Lower leg skin (tissue), 4 donors: Measurements from ENCODE around the gene GRIK2. TPM values are rescaled to one million over a fixed set of nuclear protein-coding genes. Genes with fewer than 3 reads are reported as not detected.

Source experiments
- DNase-seq, 2 donors: peaks; one replicate each; pipeline ENCODE4 v3.0.0-alpha.2; 2019; ENCODE audit warnings: low spot score in 2 of 2
- H3K4me3 ChIP-seq: fragments of 200-600 bp; sonication (generic); 2 replicates; pipeline ENCODE4 v1.5.1; 2017; ENCODE audit warnings: mild to moderate bottlenecking, low read depth; ENCODE audit not compliant: poor library complexity, severe bottlenecking
- CTCF ChIP-seq, 3 donors: fragments of 450-650 bp; IDR thresholded peaks; one replicate each; pipeline ENCODE4 v1.5.1; 2016; ENCODE audit warnings: antibody characterized with exemption in 3 of 3, mild to moderate bottlenecking in 3 of 3, moderate library complexity in 2 of 3
- POLR2A ChIP-seq, 2 donors: fragments of 450-650 bp; IDR thresholded peaks; one replicate each; pipeline ENCODE4 v1.6.1; 2016 to 2017; ENCODE audit warnings: antibody characterized with exemption in 2 of 2, mild to moderate bottlenecking in 1 of 2, moderate library complexity in 1 of 2
- WGBS, 2 donors: methylation state at CpG; one replicate each; pipeline ENCODE4 v1.1.5; 2018; 5-methylcytosine and 5-hydroxymethylcytosine counted together
- intact Hi-C: fragments of 100-400 bp; cut with DNase I; formaldehyde crosslinking; loops from one replicate; pipeline ENCODE4 v1.15.0; 2023; ENCODE audit warnings: low total_unique reads
- total RNA-seq, 4 donors: library from RNA; depleted of rRNA; stranded (reverse); fragments of >200 nt; gene quantifications; one replicate each; pipeline ENCODE4 v1.1.0, GENCODE V29; 2016

The GRIK2 gene
- total RNA-seq, 4 donors from 2014 or later, result 0.04 to 2.0 (median 0.60) TPM

- no peak overlapping the region for H3K4me3 ChIP-seq
- DNase-seq, result no peak
- no peak for TF ChIP-seq CTCF (IDR thresholded peaks at IDR 0.05)
- no peak for TF ChIP-seq POLR2A (IDR thresholded peaks at IDR 0.05)
- intact Hi-C loops, result no loop called here
- 36 to 53% methylated on average over 1 of the region's 1 CpG for whole genome bisulfite sequencing, 2 donors
Observed at GRCh38 chr6:101722991-101723579, 329.6 kb downstream of the GRIK2 start.

GRCh38 chr6:101728388-101728787, 334.9 kb downstream of the GRIK2 start:
- WGBS, 2 donors, result 74 to 76% methylated on average over 2 of the region's 2 CpGs
- no peak for DNase-seq
- no peak for TF ChIP-seq POLR2A (IDR thresholded peaks at IDR 0.05)
- TF ChIP-seq CTCF (IDR thresholded peaks at IDR 0.05), result no peak
- intact Hi-C loops, result no loop called here
- no peak overlapping the region for H3K4me3 ChIP-seq

GRCh38 chr6:101728956-101729355, 335.4 kb downstream of the GRIK2 start:
- no peak overlapping the region for H3K4me3 ChIP-seq
- intact Hi-C loops, result no loop called here
- no peak for TF ChIP-seq POLR2A (IDR thresholded peaks at IDR 0.05)
- TF ChIP-seq CTCF (IDR thresholded peaks at IDR 0.05), result no peak
- no peak for DNase-seq

- intact Hi-C loops, result no loop called here
- TF ChIP-seq CTCF (IDR thresholded peaks at IDR 0.05) (no peak), POLR2A (IDR thresholded peaks at IDR 0.05) (no peak)
- 43% methylated on average over 2 of the region's 2 CpGs for WGBS, 2 donors
- no peak overlapping the region for H3K4me3 ChIP-seq
- no peak for DNase-seq
Observed at GRCh38 chr6:101730954-101731353, 337.4 kb downstream of the GRIK2 start.

GRCh38 chr6:101733899-101734298, 340.4 kb downstream of the GRIK2 start:
- DNase-seq, result no peak
- no peak for TF ChIP-seq POLR2A (IDR thresholded peaks at IDR 0.05)
- TF ChIP-seq CTCF (IDR thresholded peaks at IDR 0.05), result no peak
- intact Hi-C loops, result no loop called here

GRCh38 chr6:101738481-101738880, 345.0 kb downstream of the GRIK2 start:
- WGBS, 2 donors, result 95 to 97% methylated on average over 1 of the region's 1 CpG
- intact Hi-C loops, result no loop called here
- no peak for TF ChIP-seq CTCF (IDR thresholded peaks at IDR 0.05)
- TF ChIP-seq POLR2A (IDR thresholded peaks at IDR 0.05), result no peak
- no peak overlapping the region for H3K4me3 ChIP-seq
- DNase-seq, result no peak

More at GRCh38 chr6:101733899-101734298, 340.4 kb downstream of the GRIK2 start:
- H3K4me3 ChIP-seq, result no peak overlapping the region
